GM23248 (cell line): ENCODE results near the gene PCDH1. TPM values are rescaled to one million over a fixed set of nuclear protein-coding genes. Genes with fewer than 3 reads are reported as not detected.

ENCODE experiments used
- DNase-seq: peaks from one replicate; pipeline ENCODE4 v3.0.0-alpha.2; 2015
- H2AFZ ChIP-seq: fragments of 200-600 bp; sonication (generic); 2 replicates; pipeline ENCODE4 v1.6.1; 2016; ENCODE audit warnings: antibody characterized with exemption
- H3F3A ChIP-seq: fragments of 200-600 bp; sonication (generic); 2 replicates; pipeline ENCODE4 v1.6.1; 2016; ENCODE audit warnings: mild to moderate bottlenecking, antibody characterized with exemption, mixed run types; ENCODE audit not compliant: insufficient read depth
- H3K27ac ChIP-seq: fragments of 200-600 bp; sonication (generic); 2 replicates; pipeline ENCODE4 v1.5.1; 2016; ENCODE audit warnings: mild to moderate bottlenecking
- H3K27me3 ChIP-seq: fragments of 200-600 bp; sonication (generic); replicated peaks from 2 replicates; pipeline ENCODE4 v1.6.1; 2016; ENCODE audit warnings: mild to moderate bottlenecking; ENCODE audit not compliant: insufficient read depth
- H3K36me3 ChIP-seq: fragments of 200-600 bp; sonication (generic); 2 replicates; pipeline ENCODE4 v1.6.1; 2016; ENCODE audit warnings: low read depth, mild to moderate bottlenecking
- H3K4me1 ChIP-seq: fragments of 200-600 bp; sonication (generic); 2 replicates; pipeline ENCODE4 v1.6.1; 2016; ENCODE audit warnings: mild to moderate bottlenecking; ENCODE audit not compliant: insufficient read depth
- H3K4me2 ChIP-seq: fragments of 200-600 bp; sonication (generic); one replicate; pipeline ENCODE4 v1.6.1; 2016; ENCODE audit warnings: mild to moderate bottlenecking; ENCODE audit not compliant: unreplicated experiment
- H3K4me3 ChIP-seq: fragments of 200-600 bp; sonication (generic); 2 replicates; pipeline ENCODE4 v1.5.1; 2016; ENCODE audit warnings: mild to moderate bottlenecking
- H3K79me2 ChIP-seq: fragments of 200-600 bp; sonication (generic); 2 replicates; pipeline ENCODE4 v1.6.1; 2016; ENCODE audit warnings: mild to moderate bottlenecking; ENCODE audit not compliant: insufficient read depth
- H3K9ac ChIP-seq: fragments of 200-600 bp; sonication (generic); 2 replicates; pipeline ENCODE4 v1.6.1; 2016; ENCODE audit warnings: mild to moderate bottlenecking
- H3K9me2 ChIP-seq: fragments of 200-600 bp; sonication (generic); 2 replicates; pipeline ENCODE4 v1.6.1; 2016; ENCODE audit warnings: mixed run types, mild to moderate bottlenecking, moderate library complexity; ENCODE audit not compliant: insufficient read depth
- H3K9me3 ChIP-seq: fragments of 200-600 bp; sonication (generic); one replicate; pipeline ENCODE4 v1.6.1; 2017; ENCODE audit warnings: low read depth
- H4K20me1 ChIP-seq: fragments of 200-600 bp; sonication (generic); 2 replicates; pipeline ENCODE4 v1.6.0; 2016; ENCODE audit not compliant: insufficient read depth
- EZH2 ChIP-seq: fragments of 200-600 bp; sonication (generic); IDR thresholded peaks from 2 replicates; pipeline ENCODE4 v1.6.1; 2018; ENCODE audit warnings: antibody characterized with exemption, mild to moderate bottlenecking; ENCODE audit not compliant: insufficient read depth, poor library complexity, severe bottlenecking
- EZH2phosphoT487 ChIP-seq: fragments of 200-600 bp; sonication (generic); IDR thresholded peaks from 2 replicates; pipeline ENCODE4 v1.6.1; 2018; ENCODE audit warnings: antibody characterized with exemption, moderate library complexity, mild to moderate bottlenecking, low read depth; ENCODE audit not compliant: insufficient read depth
- WGBS, 2 experiments: methylation state at CpG; one replicate each; pipeline ENCODE4 v1.1.6; 2015 to 2017; ENCODE audit warnings: low lambda C conversion rate in 2 of 2, low coverage in 1 of 2; ENCODE audit errors: missing lambda C conversion rate in 2 of 2; 5-methylcytosine and 5-hydroxymethylcytosine counted together
- in situ Hi-C: fragments of 300-500 bp; cut with MboI; formaldehyde crosslinking; loops from 2 replicates; pipeline ENCODE4 v1.15.0; 2020
- polyA plus RNA-seq: library from polyadenylated mRNA; unstranded; fragments of >200 nt; fragmentation: Nextera tagmentation; extraction: Ambion mirVana; gene quantifications from 2 replicates; pipeline ENCODE4 v1.2.1, GENCODE V29; 2016
- total RNA-seq: library from RNA; depleted of rRNA; stranded (reverse); fragments of >200 nt; shearing (Covaris generic); gene quantifications from 2 replicates; pipeline ENCODE4 v1.2.3, GENCODE V29; 2014

The PCDH1 gene
- total and polyA plus RNA-seq, 2 experiments from 2014 or later = 1.6 to 3.5 TPM

DNA sequence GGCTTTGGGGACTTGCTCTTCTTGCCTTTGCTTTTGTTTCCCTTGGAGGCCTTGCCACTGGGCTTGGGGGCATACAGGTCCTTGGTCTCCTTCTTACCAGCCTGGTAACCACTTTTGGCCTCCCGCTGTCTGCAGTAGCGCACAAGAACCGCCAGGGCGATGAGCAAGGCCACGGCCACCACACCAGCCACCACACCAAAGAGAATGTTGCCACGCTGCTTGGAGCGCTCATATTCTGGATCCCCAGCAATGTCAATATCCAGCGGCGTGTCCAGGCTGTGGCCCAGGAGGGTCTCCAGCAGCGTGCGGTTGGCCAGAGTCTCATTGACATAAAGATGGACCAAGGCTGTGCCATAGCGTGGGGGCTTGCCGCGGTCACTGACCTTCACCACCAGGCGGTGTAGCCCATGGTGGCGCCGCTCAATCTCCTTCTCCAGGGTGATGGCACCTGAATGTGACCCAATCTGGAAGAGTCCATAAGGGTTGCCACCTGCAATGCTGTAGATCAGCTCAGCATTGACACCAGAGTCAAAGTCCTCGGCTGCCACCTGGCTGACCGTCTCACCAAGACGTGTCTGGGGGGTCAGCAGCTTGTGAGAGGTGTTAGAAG, 14.5 kb downstream of the PCDH1 start:
- 83 to 85% methylated on average over 20 of the region's 20 CpGs for WGBS, 2 experiments
- no peak overlapping the region for H3K4me2 ChIP-seq

DNA sequence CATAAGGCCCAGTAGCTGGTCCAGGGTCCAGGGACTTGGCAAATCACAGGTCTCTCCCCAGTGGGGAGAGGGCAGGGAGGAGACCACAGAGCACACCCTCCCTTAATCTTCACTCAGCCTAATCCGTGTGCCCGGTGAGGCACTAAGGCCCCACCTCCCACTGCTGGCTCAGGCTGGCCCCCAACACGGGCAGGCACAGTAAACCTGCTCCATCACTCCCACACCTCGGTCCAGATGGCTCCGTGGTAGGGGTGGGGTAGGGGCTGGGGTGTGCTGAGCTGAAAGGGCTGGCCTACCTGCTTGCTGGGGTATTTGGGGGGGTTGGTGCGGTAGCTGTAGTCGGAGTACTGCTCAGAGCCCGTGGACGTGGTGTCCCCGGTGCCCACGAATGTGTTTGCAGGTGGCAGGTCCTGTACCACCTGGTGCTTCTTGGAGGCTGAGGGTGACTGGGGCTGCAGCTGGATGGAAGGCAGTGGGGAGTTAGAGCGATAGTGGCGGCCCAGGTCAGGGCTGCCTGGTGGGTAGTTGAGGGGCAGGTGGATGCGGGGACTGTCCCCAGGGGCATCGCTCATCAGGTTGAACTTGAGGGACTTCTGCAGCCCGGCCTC, 15.2 kb downstream of the PCDH1 start:
- H3K4me1 ChIP-seq = no peaks in the 10 kb centered on the region
- no peak overlapping the region for H2AFZ ChIP-seq
- no peak overlapping the region for H3K27ac ChIP-seq
- H3K9ac ChIP-seq = no peak overlapping the region
- no peaks in the 10 kb centered on the region for H3K9me2 ChIP-seq
- H3F3A ChIP-seq = no peaks in the 10 kb centered on the region
- no peaks in the 10 kb centered on the region for H3K9me3 ChIP-seq
- H3K4me3 ChIP-seq = no peak overlapping the region
- H3K36me3 ChIP-seq = no peaks in the 10 kb centered on the region
- peaks cover 5% of the 10 kb centered on the region for H3K27me3 ChIP-seq
- no peaks in the 10 kb centered on the region for H3K79me2 ChIP-seq
- H3K4me2 ChIP-seq = no peak overlapping the region
- no peak for TF ChIP-seq EZH2phosphoT487
- TF ChIP-seq EZH2 = no peak
- in situ Hi-C loops = no loop called here
- no peak for DNase-seq
- H4K20me1 ChIP-seq = no peaks in the 10 kb centered on the region
- 37 to 44% methylated on average over 16 of the region's 16 CpGs for WGBS, 2 experiments

More for the DNA sequence above, 14.5 kb downstream of the PCDH1 start:
- Histone ChIP-seq H3K79me2 (no peaks in the 10 kb centered on the region), H3K9me3 (no peaks in the 10 kb centered on the region), H3K36me3 (no peaks in the 10 kb centered on the region), H3K4me3 (no peak overlapping the region), H4K20me1 (no peaks in the 10 kb centered on the region), H3K4me1 (no peaks in the 10 kb centered on the region), H3F3A (no peaks in the 10 kb centered on the region), H3K9me2 (no peaks in the 10 kb centered on the region), H3K27me3 (peaks cover 5% of the 10 kb centered on the region), H3K9ac (no peak overlapping the region), H3K27ac (no peak overlapping the region), H2AFZ (no peak overlapping the region)
- in situ Hi-C loops = no loop called here
- no peak for TF ChIP-seq EZH2
- no peak for TF ChIP-seq EZH2phosphoT487
- DNase-seq = no peak

DNA sequence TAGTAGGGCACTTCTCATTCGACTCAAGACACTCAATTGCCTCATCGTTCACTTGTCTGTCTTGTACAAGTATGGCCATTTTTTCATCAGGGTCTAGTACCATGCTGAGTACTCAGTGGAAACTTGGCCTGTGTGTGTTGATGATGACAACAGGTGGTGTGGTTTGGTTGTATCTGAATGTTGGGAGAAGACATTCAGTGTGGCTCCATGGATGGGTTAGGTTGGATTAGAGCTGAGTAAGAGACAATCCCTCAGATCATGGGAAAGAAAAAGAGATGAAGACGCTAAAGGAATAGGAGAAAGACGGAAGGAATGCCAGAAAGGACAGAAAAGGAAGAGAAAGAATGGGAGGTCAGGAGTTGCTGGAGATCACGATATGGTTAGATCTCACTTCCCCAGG, 17.0 kb downstream of the PCDH1 start:
- in situ Hi-C loops = no loop called here
- WGBS, 2 experiments = 51 to 54% methylated on average over 5 of the region's 5 CpGs
- Histone ChIP-seq H3K4me2 (no peak overlapping the region), H3K4me1 (no peaks in the 10 kb centered on the region), H3K27ac (no peak overlapping the region), H3F3A (no peaks in the 10 kb centered on the region), H3K9me2 (no peaks in the 10 kb centered on the region), H3K9me3 (no peaks in the 10 kb centered on the region), H3K27me3 (peaks cover 5% of the 10 kb centered on the region; the same call in 1 of the 2 replicates), H2AFZ (no peak overlapping the region), H4K20me1 (no peaks in the 10 kb centered on the region), H3K9ac (no peak overlapping the region), H3K79me2 (no peaks in the 10 kb centered on the region), H3K36me3 (no peaks in the 10 kb centered on the region), H3K4me3 (no peak overlapping the region)
- no peak for DNase-seq
- TF ChIP-seq EZH2 = no peak

GRCh38 chr5:141858079-141858765, 20.0 kb downstream of the PCDH1 start:
- Histone ChIP-seq H3K27ac (no peak overlapping the region), H3K4me1 (no peaks in the 10 kb centered on the region), H3K9me2 (no peaks in the 10 kb centered on the region), H3K27me3 (peaks cover 5% of the 10 kb centered on the region; the same call in 1 of the 2 replicates), H2AFZ (no peak overlapping the region), H3K9me3 (no peaks in the 10 kb centered on the region), H3K4me3 (no peak overlapping the region), H3K4me2 (no peak overlapping the region), H3F3A (no peaks in the 10 kb centered on the region), H3K9ac (no peak overlapping the region), H3K79me2 (no peaks in the 10 kb centered on the region), H3K36me3 (no peaks in the 10 kb centered on the region), H4K20me1 (no peaks in the 10 kb centered on the region)
- DNase-seq = no peak
- WGBS, 2 experiments = 9 to 10% methylated on average over 5 of the region's 5 CpGs
- in situ Hi-C loops = no loop called here
- TF ChIP-seq EZH2 (no peak), EZH2phosphoT487 (no peak)
